ENCODE data around the gene ADAMTS20.
"Not testable (repeated sequence)": the region's sequence is repeated elsewhere in the genome, so short reads cannot be mapped to it uniquely, and the experiment has no call there.

ADAMTS20 gene

DNA sequence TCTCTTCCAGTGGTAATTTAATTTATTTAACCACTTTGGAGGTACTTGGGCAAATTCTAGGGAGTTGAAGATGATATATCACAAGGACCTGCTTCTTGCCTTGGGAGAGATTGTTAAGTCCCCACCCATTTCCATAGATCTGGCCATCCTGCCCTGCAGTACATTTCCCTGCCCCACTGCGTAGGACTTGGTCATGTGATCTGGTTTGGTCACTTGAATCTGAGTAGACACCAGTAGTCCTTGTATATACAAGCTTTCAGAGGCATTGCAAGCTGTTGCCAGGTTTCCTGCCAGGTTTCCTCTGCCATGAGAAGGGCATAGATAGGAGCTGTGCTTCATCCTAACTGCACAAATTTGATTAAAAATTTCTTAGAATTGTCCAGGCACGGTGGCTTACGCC lies 200.0 kb downstream of the ADAMTS20 start:
- no peak for DNase-seq

- DNase-seq: no peak
These were observed 202.1 kb downstream of the ADAMTS20 start for GRCh38 chr12:43349863-43350262.

GRCh38 chr12:43348221-43348620 lies 203.8 kb downstream of the ADAMTS20 start:
- DNase-seq: no peak

GRCh38 chr12:43347026-43347425 lies 205.0 kb downstream of the ADAMTS20 start:
- no peak for DNase-seq

DNA sequence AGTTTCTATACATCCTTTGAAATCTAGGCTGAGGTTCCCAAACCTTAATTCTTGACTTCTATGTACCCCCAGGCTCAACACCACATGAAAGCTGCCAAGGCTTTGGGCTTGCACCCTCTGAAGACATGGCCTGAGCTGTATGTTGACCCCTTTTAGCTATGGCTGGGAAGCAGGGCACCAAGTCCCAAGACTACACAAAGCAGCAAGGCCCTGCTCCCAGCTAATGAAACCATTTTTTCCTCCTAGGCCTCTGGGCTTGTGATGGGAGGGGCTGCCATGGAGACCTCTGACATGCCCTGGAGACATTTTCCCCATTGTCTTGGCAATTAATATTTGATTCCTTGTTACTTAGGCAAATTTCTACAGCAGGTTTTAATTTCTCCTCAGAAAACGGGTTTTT lies 207.0 kb downstream of the ADAMTS20 start:
- no peak for DNase-seq

DNA sequence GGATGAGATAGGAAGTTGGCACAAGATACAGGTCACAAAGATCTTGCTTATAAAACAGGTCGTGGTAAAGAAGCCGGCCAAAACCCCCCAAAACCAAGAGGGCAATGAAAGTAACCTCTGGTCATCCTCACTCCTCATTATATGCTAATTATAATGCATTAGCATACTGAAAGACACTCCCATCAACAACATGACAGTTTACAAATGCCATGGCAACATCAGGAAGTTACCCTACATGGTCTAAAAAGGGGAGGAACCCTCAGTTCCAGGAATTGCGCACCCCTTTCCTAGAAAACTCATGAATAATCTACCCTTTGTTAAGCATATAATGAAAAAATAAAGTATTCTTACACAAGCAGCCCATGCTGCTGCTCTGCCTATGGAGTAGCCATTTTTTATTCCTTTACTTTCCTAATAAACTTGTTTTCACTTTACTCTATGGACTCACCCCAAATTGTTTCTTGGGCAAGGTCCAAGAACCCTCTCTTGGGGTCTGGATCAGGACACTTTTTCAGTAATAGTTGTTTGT lies 210.2 kb downstream of the ADAMTS20 start:
- not testable (repeated sequence) for DNase-seq

GRCh38 chr12:43338848-43339526 lies 213.0 kb downstream of the ADAMTS20 start:
- DNase-seq: peak; percentile 57

DNA sequence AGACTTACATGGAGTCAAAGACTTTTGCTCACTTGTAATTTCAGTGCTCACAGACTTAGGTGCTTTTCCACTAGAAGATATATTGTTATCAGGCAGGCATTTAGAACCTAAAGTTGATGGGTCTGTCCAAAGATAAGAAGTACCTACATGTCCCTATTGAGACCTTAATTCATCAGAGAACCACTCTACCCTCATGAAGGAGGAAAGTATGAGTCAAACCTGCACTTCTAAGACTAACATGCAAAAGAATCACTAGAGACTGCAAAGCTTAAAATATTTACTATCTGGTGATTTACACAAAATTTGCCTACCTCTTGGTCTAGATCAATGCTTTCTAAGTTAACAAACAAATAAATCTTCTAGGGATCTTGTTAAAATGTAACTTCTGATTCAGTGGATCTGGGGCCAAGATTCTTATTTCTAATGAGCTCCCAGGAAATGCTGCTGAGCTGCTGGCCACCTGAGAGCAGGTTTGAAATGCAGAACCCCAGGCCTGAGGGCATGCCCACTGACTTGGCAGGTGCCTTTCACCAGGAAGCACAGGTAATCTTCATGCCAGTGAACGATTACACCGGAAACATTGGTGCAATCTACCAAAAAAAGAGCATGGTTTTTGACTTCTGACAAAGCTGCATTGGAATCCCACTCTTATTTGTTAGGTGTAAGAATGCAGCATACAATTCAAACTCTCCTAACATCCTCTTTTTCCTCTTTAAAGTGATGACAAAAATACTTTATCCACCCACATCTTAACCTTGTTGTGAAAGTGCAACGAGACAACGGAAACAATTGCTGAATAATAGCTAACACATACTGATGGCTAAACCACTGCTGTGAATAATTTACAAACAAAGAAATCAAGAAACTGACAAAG lies 214.2 kb downstream of the ADAMTS20 start:
- no peak for DNase-seq

DNA sequence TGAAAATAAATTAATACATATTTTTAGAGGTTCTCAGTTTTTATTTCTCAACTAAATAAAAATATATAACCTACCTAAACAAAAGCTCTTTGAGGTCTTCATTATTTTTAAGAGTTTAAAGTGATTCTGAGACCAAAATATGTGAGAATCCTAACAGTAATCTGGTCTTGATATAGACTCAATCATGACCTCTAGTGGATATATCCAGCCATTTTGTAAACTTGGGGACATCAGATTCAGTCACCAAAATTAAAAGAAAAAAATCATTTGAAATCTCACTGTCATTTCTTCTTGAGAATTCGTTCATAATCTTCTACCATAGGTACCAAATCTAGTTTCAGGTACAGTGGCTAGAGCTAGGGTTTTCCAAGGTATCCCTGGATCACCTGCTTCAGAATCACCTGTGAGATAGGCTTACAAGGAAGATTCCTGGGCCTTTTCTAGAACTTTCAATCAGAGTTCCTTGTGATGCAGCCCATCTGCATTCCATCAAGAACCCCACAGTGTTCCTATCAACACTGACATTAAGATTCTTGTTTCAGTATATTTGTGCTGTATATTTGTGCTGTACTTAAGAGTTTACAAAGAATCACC lies 214.9 kb downstream of the ADAMTS20 start:
- DNase-seq: no peak

- DNase-seq: no peak
These were observed 218.4 kb downstream of the ADAMTS20 start for GRCh38 chr12:43333644-43334043.

- DNase-seq: no peak
These were observed 218.9 kb downstream of the ADAMTS20 start for GRCh38 chr12:43332977-43333640.

- DNase-seq: no peak
These were observed 220.1 kb downstream of the ADAMTS20 start for GRCh38 chr12:43331935-43332334.

DNA sequence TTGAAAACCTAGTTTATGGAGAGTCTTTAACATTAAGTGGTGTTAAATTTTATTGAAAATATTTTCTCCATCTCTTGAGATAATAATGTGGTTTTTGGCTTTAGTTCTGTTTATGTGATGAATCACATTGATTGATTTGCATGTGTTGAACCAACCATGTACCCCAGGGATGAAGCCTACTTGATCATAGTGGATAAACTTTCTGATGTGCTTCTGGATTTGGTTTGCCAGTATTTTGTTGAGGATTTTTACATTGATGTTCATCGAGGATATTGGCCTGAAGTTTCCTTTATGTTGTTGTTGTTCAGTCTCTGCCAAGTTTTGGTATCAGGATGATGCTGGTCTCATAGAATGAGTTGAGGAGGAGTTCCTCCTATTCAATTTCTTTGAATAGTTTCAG lies 222.6 kb downstream of the ADAMTS20 start:
- no peak for DNase-seq

DNA sequence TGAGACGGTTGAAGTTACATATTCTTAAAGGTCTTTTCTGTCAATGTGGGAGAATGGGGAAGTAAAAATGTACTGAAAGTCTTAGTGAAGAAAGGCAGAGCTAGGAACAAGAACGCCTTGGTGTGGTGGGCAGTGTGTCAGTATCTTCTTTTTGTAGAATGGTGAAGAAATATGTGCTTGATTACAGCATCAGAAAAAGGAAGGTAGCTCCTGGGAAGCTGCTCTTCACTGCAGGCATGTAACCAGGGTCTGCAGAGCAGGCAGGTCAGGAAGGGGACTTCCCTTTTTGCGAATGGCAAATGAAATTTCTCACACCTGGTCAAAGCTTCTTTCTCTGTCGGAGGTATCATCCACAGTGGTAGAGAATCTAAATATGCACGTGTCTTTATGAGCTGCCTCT lies 226.2 kb downstream of the ADAMTS20 start:
- no peak for DNase-seq

- DNase-seq: no peak
These were observed 231.7 kb downstream of the ADAMTS20 start for GRCh38 chr12:43320281-43320680.

GRCh38 chr12:43318021-43318420 lies 234.0 kb downstream of the ADAMTS20 start:
- DNase-seq: no peak

DNA sequence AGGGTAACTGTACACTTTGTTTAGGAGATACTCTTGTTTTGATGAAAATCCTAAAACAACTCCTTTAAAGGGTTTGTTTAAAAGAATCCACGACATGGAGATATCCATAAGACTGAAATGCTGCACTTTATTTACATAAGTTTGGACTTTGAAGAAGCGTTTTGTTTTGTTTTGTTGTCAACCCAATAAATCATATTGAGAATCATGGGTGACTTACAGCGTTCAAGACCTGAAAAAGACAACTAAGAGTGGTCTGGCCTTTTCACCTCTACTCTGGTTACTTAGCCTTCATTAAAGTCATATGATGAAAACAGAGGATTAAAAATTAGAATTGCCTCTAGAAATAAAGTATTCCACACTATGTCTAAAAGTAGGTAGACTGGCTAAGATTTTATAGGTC lies 234.8 kb downstream of the ADAMTS20 start:
- DNase-seq: no peak

DNA sequence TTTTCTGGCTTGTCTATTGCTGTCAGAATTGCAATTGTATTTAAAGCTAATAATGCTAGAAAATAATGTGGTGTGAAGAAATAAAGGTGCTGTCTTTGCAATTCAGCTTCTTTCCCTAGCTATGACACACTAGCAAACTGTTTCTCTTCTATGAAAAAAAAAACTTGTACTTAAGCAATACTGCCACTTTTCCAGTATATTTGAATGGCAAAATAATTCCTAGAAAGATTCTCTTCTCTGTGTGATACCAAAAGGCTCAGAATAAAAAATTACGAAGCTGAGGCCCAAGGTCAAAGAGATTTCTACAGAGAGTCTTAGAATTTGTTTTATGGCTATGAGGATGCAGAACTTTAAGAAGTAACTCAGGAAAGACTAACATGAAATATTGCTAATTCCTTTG lies 235.5 kb downstream of the ADAMTS20 start:
- DNase-seq: no peak

- no peak for DNase-seq
These were observed 236.0 kb downstream of the ADAMTS20 start for GRCh38 chr12:43315961-43316360.

- no peak for DNase-seq
These were observed 239.0 kb downstream of the ADAMTS20 start for GRCh38 chr12:43312991-43313505.

DNA sequence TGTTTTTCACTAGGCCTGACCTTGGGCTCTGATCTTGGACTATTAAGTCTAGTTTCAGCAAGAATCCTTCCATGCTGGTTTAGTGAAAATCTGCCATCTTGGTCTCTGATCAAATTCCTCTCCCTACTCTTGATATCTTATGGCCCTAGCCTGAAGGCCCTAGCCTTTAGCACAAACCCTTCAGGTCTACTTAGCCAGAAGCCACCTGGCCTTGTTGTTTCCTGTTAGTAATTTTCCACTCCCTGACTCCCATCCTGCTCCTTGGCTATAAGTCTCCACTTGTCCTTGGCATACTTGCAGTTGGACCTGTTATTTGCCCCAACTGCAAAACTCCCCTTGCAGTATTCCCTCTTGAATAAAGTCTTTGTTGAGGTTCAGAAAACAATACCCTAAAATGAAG lies 241.4 kb downstream of the ADAMTS20 start:
- DNase-seq: no peak

GRCh38 chr12:43309959-43310358 lies 242.0 kb downstream of the ADAMTS20 start:
- DNase-seq: no peak

DNA sequence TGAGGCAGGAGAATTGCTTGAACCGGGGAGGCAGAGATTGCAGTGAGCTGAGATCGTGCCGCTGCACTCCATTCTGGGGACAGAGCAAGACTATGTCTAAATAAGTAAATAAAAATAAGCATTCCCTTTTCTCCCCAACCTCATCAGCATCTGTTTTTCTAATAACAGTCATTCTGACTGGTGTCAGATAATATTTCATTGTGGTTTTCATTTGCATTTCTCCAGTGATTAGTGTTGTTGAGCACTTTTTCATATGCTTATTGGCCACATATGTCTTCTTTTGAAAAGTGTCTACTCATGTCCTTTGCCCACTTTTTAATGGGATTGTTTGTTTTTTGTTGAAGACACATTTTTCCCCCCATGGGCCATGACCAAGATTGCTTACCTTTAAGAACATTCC lies 243.2 kb downstream of the ADAMTS20 start:
- DNase-seq: no peak
